Mesenteric fat pad (tissue), 1 donor: Measurements from ENCODE around the gene PPP1R13B. TPM values are rescaled to one million over a fixed set of nuclear protein-coding genes. Genes with fewer than 3 reads are reported as not detected.

Experiments
- DNase-seq: peaks from one replicate; pipeline ENCODE4 v3.0.0-alpha.2; 2020; ENCODE audit warnings: low spot score
- total RNA-seq: library from RNA; stranded (reverse); fragmentation: NEBNext Ultra II Directional; extraction: Animal tissue kit (Norgen Biotek cat#: 25700); gene quantifications from one replicate; pipeline ENCODE4 v1.2.1, GENCODE V29; 2021
- donor health status: DM: yes; HTN: yes; CAD: no.

The PPP1R13B gene
- total RNA-seq, 1 donor from 2014 or later, result 26.2 TPM

DNA sequence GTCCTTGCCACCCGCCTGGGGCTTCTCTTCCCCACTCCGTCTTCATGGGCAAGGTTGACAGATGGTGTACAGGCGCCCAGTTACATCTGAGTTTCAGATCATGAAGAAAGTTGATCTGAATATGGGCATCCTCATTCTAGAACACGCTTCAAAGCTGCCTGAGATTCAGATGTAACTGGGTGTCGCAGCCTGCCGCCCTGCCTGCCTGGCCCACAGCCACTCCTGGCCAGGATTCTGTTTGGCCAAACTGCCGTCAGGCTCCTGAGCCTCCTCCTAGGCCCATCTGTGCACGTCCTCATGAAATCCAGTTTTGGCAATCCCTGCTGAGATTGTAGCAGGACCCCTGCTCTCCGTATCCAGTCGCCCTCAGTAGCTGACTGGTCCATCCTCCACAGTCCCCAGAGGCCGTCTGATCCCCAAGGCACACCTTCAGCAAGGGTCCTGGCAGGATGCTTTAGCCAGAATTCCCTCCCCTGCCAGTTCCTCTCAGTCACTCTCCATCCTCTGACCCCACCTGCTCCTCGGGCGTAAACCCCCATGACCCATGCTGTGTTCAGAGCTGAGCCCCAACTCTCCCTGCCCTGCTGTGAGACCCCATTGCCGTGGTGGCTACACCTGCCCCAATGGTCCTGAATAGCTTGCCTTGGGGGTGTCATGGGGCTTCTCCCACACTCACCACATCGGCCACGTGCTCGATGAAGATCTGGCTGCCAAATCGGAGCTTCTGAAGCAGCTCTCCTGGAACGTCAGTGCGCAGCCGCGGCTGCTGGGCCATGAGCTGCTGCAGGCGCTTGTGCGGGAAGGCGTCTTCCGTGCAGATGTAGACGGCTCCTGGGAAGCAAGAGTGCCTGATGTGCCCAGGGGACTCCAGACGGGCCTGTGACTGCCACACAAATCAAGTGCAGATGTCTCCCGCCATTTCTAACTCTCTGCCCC, 144.6 kb downstream of the PPP1R13B start:
- DNase-seq, result no peak

DNA sequence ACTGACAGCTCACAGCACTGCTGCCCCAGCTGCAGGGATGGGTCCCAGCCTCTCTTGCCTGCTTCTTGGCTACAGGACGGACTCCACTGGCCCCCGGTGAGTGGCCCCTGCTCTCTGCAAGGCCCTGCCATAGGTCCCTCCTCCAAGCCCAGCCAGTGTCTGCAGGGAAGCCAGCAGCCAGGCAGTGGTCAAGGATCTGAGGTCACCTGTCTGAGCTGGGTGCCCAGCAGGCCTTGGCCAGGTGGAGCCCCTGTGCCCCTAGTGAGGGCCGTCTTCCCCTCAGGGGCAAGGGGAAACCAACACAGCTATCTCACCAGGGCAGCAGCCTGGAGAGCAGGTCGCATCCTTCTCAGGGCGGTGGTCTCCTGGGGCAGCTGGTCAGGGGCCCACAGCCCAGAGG, 145.3 kb downstream of the PPP1R13B start:
- no peak for DNase-seq

DNA sequence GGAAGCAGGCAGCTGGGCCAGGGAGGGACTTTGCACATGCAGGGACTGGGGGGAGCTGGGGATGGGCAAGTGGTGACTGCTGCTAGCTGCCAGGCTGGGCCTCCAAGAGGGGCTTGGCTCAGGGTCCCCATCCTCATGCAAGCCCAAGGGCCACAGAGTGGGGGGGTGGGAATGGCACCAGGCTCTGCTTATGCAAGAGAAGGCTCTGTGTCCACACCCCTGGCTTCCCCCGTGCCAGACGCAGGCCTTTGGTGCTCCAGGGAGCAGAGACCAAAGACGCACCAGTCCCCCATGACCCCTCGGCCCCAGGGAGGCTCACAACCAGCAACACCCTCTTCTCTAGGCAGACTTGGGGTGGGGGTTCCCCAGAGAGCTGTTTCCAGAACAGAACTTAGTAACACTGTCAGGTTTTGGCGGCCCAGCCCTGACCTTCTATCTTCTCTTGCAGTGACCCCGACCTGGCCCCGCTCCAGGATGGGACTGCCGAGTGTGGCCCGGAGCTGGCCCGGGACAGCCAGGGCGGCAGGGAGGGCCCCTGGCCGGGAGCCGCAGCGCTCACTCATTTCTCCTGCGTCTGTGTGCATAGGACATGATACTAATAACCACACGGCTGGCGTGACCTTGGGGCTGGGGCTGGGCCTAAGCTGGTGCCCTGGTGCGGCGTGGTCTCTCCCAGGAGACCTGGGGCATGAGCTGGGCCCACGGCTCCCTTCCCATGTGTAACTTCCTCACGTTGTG, 146.5 kb downstream of the PPP1R13B start:
- DNase-seq, result no peak

DNA sequence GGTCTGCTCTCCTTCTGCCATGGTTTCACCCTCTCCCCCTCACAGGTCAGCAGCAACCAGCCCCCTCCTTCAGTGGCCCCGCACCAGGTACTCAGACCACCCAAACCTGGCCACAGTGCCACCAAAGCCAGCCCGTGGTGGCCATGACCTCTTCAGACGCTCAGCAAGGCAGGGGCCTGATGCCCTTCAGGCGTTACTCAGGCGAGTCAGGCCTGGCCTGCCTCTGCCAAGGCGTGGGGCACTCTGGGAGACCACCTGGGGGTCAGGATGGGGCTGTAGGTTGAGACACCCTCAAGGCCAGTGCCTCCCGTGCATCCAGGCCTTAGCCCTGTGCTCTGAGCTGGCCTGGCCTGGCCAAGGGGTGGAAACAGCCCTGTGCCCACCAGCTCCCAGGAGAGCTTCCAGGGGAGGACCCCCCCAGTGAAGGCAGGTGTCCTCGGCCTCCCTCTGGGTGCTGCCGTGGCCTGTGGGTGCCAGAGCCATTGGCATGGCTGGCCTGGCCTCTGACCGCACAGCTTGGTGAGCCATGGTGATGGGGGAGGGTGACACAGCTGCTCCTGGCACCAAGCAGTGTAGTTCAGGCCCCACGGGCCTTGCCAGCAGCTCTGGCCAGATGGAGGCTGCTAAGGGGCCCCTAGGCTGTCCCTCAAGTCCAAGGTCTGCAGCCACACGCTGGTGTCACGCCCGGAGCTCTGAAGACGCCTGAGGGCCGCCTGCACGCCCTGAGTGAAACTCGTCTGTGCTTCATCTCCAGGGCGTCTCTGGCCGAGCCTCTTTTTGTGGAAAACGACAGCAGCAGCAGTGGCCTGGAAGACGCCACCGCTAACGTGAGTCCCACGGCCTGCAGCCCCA, 147.2 kb downstream of the PPP1R13B start:
- no peak for DNase-seq

DNA sequence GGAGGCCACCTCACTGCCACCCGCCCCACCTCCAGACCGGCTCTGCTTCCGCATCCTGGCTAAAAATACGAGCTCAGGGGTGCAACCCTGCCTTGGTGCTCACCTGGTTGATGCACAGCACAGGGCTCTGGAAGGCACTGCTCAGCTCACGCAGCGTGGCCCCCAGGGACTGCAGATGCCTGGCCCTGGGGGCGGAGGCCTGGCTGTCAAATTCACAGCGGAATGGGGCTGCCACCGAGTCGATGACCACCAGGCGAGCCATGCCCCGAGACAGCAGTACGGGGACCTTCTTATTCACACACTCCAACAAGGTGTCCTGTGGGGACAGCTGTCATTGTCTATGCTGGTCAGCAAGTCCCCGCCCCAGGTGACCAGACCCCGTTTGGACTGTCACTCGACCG, 148.1 kb downstream of the PPP1R13B start:
- DNase-seq, result no peak

DNA sequence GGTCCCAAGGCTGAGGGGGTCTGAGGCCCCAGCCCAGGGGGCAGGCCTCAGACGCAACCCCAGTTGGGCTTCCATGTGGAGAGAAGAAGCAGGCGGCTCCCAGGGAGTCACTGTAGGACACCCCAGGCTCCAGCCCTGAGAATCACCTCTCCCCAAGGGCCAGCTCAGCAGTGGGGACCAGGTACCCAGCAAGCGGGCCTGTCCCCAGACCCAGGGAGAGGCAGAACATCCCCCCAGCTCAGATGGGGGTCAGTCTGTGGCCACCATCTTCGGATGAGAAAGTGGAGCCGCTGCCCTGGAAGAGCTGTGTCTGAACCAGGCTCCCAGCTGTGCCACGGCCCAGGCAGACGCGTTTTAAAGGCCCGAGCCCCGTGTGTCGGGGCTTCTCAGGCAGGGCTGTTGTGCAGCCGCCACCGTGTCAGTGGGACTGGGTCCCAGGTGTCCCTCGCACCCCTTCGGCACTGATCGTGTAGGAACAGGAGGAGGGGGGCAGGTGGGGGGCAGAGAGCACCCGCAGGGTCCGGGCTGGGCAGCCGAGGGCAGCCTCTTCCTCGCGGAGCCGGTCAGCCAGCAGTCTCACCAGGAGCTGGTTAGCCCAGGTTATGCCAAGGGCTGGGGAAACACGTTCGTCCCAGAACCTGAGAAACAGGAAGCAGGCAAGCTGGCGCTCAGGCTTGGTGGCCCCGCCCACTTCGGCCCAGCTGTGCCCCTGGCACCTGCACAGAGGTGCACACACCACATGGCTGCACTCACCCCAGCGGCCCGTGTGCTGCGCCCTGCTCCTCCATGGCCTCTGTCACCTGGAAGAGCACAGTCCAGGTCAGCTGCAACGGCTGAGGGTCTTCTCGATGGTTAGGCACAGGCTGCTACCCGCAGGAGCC, 148.8 kb downstream of the PPP1R13B start:
- no peak for DNase-seq

DNA sequence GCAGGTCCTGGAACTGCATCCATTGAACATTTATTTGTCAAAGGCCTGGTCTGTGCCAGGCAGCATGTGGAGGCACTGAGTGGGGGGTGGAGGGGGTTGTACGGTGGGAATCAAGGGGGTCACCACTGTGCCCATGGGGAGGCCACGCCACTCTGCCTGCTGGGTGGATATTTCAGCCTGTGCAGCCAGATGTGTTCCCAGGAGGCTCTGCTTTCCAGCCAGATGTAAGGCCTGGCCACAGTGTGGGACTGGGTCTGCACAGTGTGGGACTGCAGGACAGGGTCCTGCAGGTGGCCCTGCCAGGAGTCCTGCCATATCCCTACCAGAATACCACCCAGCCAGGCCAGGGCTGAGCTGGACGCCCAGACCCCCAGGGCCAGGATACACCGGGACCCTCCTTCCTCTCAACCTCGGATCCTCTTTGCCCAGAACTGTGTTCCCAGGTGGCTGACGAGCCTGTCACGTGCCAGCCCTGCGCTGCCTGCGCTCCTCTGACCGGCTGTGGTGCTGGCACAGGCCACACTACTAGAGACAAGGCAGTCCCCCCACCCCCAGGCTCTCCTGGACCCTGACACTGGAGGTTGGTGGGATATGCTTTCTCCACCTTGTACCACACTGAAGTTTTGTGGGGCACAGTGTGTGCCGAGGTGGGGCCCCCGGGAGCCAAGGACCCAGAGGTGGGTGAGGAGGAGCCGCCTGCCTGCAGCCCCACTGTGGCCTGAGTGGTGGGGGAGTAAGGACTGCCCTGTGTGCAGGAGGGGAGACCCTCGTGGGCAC, 149.6 kb downstream of the PPP1R13B start:
- no peak for DNase-seq

DNA sequence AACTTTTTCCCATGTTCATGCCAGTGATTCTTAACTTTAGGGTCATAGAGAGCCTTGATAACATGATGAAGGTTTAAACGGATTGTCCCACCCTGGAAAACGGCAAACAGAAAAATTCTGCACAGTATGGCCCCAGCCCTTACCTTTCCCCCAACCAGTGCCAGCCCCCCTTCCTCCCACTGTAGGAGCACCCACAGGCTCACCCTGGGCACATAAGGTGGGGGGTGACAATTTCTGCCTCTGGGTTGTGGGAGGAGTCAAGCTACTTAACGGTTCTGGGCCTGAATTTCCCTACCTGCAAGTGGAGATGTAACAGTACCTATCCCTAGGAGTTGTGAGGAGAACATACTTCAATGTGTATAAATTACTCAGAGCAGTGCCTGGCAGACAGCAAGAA, 150.2 kb downstream of the PPP1R13B start:
- no peak for DNase-seq

DNA sequence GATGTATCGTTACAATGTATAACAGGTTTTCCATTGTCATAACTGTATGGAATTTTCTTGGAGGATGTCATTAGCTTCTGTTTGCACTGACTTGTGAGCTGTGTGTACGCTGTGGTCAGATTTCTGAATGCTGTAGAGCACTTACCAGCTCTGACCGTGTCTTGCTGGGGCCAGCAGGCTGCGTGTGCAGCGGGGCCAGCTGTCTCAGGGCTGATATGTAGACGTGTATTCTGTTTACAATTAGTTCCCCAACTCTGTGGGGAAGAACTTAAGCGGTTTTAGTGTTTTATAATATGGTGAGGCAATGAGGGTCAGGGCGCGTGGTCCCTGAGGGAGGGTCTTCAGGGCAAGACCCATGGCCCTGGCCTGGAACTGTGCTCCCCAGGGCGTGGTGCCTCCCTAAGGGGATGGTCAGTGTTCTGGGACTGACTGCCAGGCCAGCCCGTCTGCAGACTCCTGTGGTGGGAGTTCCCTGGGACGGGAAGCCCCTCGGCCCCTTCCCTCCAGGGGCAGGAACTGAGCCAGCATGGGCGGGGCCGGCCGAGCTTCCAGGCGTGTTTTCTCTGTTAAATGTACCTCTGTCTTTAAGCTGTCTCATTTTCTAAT, 150.8 kb downstream of the PPP1R13B start:
- no peak for DNase-seq

DNA sequence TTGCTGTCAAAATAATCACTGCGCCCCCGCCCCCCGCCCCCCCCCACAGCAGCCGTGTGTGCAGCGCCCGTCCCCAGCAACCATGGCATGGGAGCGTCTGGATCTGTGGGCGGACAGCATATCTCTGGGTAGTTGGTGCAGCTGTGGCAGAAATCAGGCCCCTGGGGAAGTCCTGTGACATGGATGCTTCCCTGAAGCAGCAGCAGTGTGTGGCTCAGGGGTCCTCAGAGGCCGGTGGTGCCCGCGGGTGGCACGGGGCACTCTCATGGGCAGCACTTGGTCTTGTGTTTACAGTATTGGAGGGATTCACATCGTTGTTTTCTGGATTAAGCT, 151.3 kb downstream of the PPP1R13B start:
- DNase-seq, result no peak

DNA sequence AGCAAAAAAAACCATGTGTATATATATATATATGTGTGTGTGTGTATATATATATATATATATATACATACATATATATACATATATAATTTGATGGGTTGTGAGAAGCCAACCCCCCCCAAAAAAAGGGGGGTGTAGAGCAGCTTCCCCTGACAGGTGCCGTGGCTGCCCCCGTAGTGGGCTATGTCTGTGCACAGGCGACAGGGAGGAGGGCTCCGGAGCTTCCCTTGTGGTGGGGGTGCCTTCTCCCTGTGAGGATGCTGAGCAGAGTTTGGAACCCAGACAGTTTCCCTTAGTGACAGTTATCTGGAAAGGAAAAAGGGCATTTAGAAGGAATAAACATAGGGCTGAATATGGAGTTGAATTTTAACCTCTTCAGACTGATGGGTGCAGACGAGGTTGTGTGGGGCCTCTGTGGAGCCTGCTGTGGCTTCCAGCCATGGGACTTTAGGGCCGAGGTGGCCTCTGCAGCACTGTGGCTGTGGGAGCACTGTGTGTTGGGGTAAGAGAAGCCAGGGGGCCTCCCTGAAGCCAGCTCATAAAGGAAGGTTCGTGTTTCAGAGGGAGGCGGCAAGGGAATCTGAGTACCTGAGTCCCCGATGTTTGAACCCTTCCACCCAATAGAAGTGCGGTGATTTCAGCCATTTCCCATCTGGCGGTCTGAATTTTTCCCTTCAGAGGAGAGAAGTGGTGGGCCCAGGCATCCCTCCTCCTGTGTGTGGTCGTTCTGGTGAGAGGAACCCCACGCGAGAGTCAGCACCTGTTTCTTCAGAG, 151.9 kb downstream of the PPP1R13B start:
- no peak for DNase-seq

DNA sequence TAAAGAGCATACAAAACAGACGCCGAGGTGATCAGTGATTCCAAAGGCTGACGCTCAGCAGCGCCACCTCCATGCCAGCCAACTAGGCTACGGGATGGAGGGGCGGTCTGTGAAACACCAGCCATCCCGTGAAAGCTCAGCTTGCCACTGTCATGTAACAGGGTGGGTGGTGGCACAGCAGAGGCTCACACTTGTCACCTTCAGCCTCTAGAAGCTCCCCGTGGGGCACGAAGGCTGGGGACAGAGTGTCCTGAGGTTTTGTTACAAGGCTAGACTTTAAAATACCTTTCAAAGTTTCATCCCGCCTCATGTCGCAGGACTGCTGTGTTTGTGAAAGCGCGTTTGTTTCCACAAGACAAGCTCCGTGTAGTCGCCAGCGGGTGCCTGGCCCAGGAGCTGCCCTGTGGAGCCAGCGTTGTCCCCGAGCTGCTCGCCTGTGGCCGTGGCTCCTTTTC, 152.8 kb downstream of the PPP1R13B start:
- no peak for DNase-seq

DNA sequence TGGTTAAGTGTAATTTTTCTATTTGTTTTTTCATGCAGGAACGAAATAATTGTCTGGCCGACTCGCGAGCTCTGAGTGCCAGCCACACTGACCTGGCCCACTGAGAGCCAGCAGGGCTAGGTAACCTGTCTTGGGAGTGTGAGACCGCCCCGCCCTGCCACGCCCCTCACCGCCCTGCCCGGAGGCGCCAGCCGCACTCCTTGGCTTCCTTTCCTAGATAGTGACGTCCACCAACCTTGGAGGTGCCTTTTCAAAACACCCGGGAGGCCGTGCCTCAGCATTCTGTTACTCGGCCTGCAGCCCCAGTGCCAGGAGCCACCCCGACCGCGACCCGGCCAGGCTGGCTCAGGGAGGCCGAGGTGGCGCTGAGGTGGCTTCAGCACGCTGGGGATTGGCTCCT, 153.9 kb downstream of the PPP1R13B start:
- peak; percentile 89 for DNase-seq

DNA sequence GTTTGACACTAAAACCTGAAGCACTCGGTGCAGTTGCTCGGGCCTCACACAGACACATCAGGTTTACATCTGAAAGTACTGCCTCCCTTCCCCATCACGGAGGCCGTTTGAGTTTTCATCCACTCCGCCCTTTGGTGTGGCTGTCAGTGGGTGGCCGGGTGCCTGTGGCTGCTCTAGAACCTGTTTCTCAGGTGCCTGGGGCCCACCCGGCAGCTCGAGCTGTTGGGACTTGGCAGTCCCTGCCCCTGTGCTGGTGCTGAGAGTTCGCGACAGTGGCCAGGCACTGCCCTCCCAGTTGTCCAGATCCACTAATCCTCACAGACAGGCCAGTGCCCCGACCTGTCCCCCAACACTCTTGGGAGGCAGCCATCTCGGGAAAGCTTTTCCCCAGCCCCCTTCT, 154.5 kb downstream of the PPP1R13B start:
- DNase-seq, result peak; percentile 83

DNA sequence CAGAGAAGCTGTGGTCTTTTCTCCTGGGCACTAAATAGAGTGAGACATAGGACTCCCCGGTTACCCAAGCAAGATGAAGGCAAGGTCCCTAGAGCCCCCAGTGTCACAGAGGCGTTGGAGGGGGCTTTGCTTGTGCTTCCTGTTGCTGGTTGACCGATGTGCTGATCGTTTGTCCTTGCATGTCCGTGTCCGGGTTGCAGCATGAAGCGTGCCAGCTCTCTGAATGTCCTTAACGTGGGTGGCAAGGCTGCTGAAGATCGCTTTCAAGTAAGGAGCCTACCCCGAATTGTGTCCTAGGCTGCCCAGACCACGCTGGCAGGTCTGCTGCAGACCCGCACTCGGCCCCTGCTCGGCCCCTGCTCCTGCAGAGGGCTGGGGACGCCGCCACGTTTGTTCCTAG, 155.2 kb downstream of the PPP1R13B start:
- DNase-seq, result peak; percentile 69

DNA sequence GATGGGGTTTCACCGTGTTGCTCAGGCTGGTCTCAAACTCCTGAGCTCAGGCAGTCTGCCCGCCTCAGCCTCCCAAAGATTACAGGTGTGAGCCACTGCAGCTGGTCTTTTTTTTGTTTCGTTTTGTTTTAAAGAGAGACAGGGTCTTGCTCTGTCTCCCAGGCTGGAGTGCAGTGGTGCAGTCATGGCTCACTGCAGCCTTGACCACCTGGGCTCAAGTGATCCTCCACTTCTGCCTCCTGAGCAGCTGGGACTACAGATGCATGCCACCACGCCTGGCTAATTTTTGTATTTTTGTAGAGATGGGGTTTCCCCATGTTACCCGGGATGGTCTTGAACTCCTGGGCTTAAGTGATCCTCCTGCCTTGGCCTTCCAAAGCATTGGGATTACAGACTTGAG, 155.7 kb downstream of the PPP1R13B start:
- DNase-seq, result peak; percentile 12

DNA sequence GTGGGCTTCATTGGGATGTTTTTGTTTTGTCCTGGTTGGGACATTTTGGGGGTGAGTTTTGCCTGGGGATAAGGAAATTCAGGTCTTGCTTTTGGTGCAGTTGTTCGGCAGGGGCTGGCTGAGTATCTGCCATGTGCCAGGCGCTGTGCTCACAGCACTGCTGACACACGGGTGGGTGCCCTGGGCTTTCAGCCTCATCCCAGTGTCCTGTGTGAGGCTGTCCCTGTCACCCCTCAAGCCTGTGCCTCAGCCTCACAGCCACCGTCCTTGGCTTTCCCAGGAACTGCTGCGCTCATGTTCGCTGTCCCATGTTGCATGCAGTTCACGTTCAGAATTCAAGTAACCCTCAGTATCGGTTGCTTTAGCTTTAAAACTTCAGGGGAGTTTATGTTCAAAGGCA, 157.0 kb downstream of the PPP1R13B start:
- DNase-seq, result peak; percentile 62
